ENCODE data around the gene ECM1.
A peak's percentile ranks its signal among the peaks of the same experiment; 100 is the strongest.

The ECM1 gene

GRCh38 chr1:150486966-150487762 is 20.7 kb upstream of the ECM1 start, which contains the start of gene TARS2:
Gene TARS2, plus strand, starts transcription at chr1:150487419. Its CDS starts 32 bp downstream, at chr1:150487451.
- H3K9me3 ChIP-seq (ENCODE audit: control insufficient read depth, insufficient read depth, low read length) = no peaks in the 10 kb centered on the region
- H3K36me3 ChIP-seq (ENCODE audit: insufficient read depth, low read length) = peaks cover 22% of the 10 kb centered on the region
- H3K4me1 ChIP-seq (ENCODE audit: insufficient read depth, low read length) = no peaks in the 10 kb centered on the region
- peak within 1 kb of the TSS; percentile 68 for H3K9ac ChIP-seq (ENCODE audit: low read depth, low read length)

- peaks cover 22% of the 10 kb centered on the region for H3K36me3 ChIP-seq (ENCODE audit: insufficient read depth, low read length)
- H3K9ac ChIP-seq (ENCODE audit: low read depth, low read length) = peak overlapping the region; percentile 68
- no peaks in the 10 kb centered on the region for H3K9me3 ChIP-seq (ENCODE audit: control insufficient read depth, insufficient read depth, low read length)
- no peaks in the 10 kb centered on the region for H3K4me1 ChIP-seq (ENCODE audit: insufficient read depth, low read length)
Measured at GRCh38 chr1:150487763-150488115, 20.2 kb upstream of the ECM1 start.

- H3K4me1 ChIP-seq (ENCODE audit: insufficient read depth, low read length) = no peaks in the 10 kb centered on the region
- H3K9me3 ChIP-seq (ENCODE audit: control insufficient read depth, insufficient read depth, low read length) = no peaks in the 10 kb centered on the region
- no peak overlapping the region for H3K9ac ChIP-seq (ENCODE audit: low read depth, low read length)
- H3K36me3 ChIP-seq (ENCODE audit: insufficient read depth, low read length) = peaks cover 29% of the 10 kb centered on the region
Measured at GRCh38 chr1:150493175-150493574, 14.7 kb upstream of the ECM1 start.

GRCh38 chr1:150498342-150498741 is 9.6 kb upstream of the ECM1 start:
- no peaks in the 10 kb centered on the region for H3K9me3 ChIP-seq (ENCODE audit: control insufficient read depth, insufficient read depth, low read length)
- H3K4me1 ChIP-seq (ENCODE audit: insufficient read depth, low read length) = no peaks in the 10 kb centered on the region
- peaks cover 19% of the 10 kb centered on the region for H3K36me3 ChIP-seq (ENCODE audit: insufficient read depth, low read length)
- no peak overlapping the region for H3K9ac ChIP-seq (ENCODE audit: low read depth, low read length)

GRCh38 chr1:150505431-150505830 is 2.5 kb upstream of the ECM1 start:
- no peak overlapping the region for H3K9ac ChIP-seq (ENCODE audit: low read depth, low read length)
- H3K4me1 ChIP-seq (ENCODE audit: insufficient read depth, low read length) = peaks cover 15% of the 10 kb centered on the region
- H3K9me3 ChIP-seq (ENCODE audit: control insufficient read depth, insufficient read depth, low read length) = no peaks in the 10 kb centered on the region
- H3K36me3 ChIP-seq (ENCODE audit: insufficient read depth, low read length) = peaks cover 12% of the 10 kb centered on the region; the same call in 1 of the 2 replicates

- H3K4me1 ChIP-seq (ENCODE audit: insufficient read depth, low read length) = peaks cover 15% of the 10 kb centered on the region
- H3K9me3 ChIP-seq (ENCODE audit: control insufficient read depth, insufficient read depth, low read length) = no peaks in the 10 kb centered on the region
- no peak overlapping the region for H3K9ac ChIP-seq (ENCODE audit: low read depth, low read length)
- peaks cover 8% of the 10 kb centered on the region; the same call in 1 of the 2 replicates for H3K36me3 ChIP-seq (ENCODE audit: insufficient read depth, low read length)
Measured at GRCh38 chr1:150508982-150509381, 1.1 kb downstream of the ECM1 start.

GRCh38 chr1:150511551-150511950 is 3.6 kb downstream of the ECM1 start:
- Histone ChIP-seq H3K36me3 (ENCODE audit: insufficient read depth, low read length) (no peaks in the 10 kb centered on the region), H3K9me3 (ENCODE audit: control insufficient read depth, insufficient read depth, low read length) (no peaks in the 10 kb centered on the region), H3K9ac (ENCODE audit: low read depth, low read length) (no peak overlapping the region), H3K4me1 (ENCODE audit: insufficient read depth, low read length) (peaks cover 15% of the 10 kb centered on the region)

GRCh38 chr1:150511985-150512660 is 4.2 kb downstream of the ECM1 start:
- Histone ChIP-seq H3K4me1 (ENCODE audit: insufficient read depth, low read length) (peaks cover 15% of the 10 kb centered on the region), H3K36me3 (ENCODE audit: insufficient read depth, low read length) (no peaks in the 10 kb centered on the region), H3K9ac (ENCODE audit: low read depth, low read length) (no peak overlapping the region), H3K9me3 (ENCODE audit: control insufficient read depth, insufficient read depth, low read length) (no peaks in the 10 kb centered on the region)

GRCh38 chr1:150512846-150513245 is 4.9 kb downstream of the ECM1 start:
- Histone ChIP-seq H3K4me1 (ENCODE audit: insufficient read depth, low read length) (peaks cover 10% of the 10 kb centered on the region; the same call in 1 of the 2 replicates), H3K9me3 (ENCODE audit: control insufficient read depth, insufficient read depth, low read length) (no peaks in the 10 kb centered on the region), H3K9ac (ENCODE audit: low read depth, low read length) (no peak overlapping the region), H3K36me3 (ENCODE audit: insufficient read depth, low read length) (no peaks in the 10 kb centered on the region)

- Histone ChIP-seq H3K36me3 (ENCODE audit: insufficient read depth, low read length) (no peaks in the 10 kb centered on the region), H3K4me1 (ENCODE audit: insufficient read depth, low read length) (peaks cover 6% of the 10 kb centered on the region; the same call in 1 of the 2 replicates), H3K9me3 (ENCODE audit: control insufficient read depth, insufficient read depth, low read length) (no peaks in the 10 kb centered on the region), H3K9ac (ENCODE audit: low read depth, low read length) (no peak overlapping the region)
Measured at GRCh38 chr1:150513351-150513791, 5.5 kb downstream of the ECM1 start.

- Histone ChIP-seq H3K9ac (ENCODE audit: low read depth, low read length) (no peak overlapping the region), H3K9me3 (ENCODE audit: control insufficient read depth, insufficient read depth, low read length) (no peaks in the 10 kb centered on the region), H3K36me3 (ENCODE audit: insufficient read depth, low read length) (no peaks in the 10 kb centered on the region), H3K4me1 (ENCODE audit: insufficient read depth, low read length) (no peaks in the 10 kb centered on the region)
Measured at GRCh38 chr1:150514260-150514659, 6.4 kb downstream of the ECM1 start.

GRCh38 chr1:150514913-150515327 is 7.0 kb downstream of the ECM1 start:
- peak overlapping the region; percentile 73 for H3K9ac ChIP-seq (ENCODE audit: low read depth, low read length)
- no peaks in the 10 kb centered on the region for H3K4me1 ChIP-seq (ENCODE audit: insufficient read depth, low read length)
- no peaks in the 10 kb centered on the region for H3K9me3 ChIP-seq (ENCODE audit: control insufficient read depth, insufficient read depth, low read length)
- H3K36me3 ChIP-seq (ENCODE audit: insufficient read depth, low read length) = no peaks in the 10 kb centered on the region

- peak within 1 kb of the TSS; percentile 73 for H3K9ac ChIP-seq (ENCODE audit: low read depth, low read length)
- H3K4me1 ChIP-seq (ENCODE audit: insufficient read depth, low read length) = no peaks in the 10 kb centered on the region
- H3K36me3 ChIP-seq (ENCODE audit: insufficient read depth, low read length) = no peaks in the 10 kb centered on the region
- H3K9me3 ChIP-seq (ENCODE audit: control insufficient read depth, insufficient read depth, low read length) = no peaks in the 10 kb centered on the region
Measured at GRCh38 chr1:150515328-150516049, 7.6 kb downstream of the ECM1 start, which contains the start of gene FALEC. Gene FALEC, plus strand, starts transcription at chr1:150515752.

GRCh38 chr1:150516050-150516591 is 8.2 kb downstream of the ECM1 start:
- Histone ChIP-seq H3K4me1 (ENCODE audit: insufficient read depth, low read length) (no peaks in the 10 kb centered on the region), H3K9ac (ENCODE audit: low read depth, low read length) (peak overlapping the region; percentile 73), H3K9me3 (ENCODE audit: control insufficient read depth, insufficient read depth, low read length) (no peaks in the 10 kb centered on the region), H3K36me3 (ENCODE audit: insufficient read depth, low read length) (no peaks in the 10 kb centered on the region)

Measured in ES-I3 (cell line).